ENCODE data around the gene CDC42BPA. TPM values are rescaled to one million over a fixed set of nuclear protein-coding genes. Genes with fewer than 3 reads are reported as not detected.

The CDC42BPA gene
- total and polyA plus RNA-seq, 2 donors (not counting 3 experiments of a cell fraction or from before 2014, with no cell fraction given) = 26.1 to 92.6 TPM

DNA sequence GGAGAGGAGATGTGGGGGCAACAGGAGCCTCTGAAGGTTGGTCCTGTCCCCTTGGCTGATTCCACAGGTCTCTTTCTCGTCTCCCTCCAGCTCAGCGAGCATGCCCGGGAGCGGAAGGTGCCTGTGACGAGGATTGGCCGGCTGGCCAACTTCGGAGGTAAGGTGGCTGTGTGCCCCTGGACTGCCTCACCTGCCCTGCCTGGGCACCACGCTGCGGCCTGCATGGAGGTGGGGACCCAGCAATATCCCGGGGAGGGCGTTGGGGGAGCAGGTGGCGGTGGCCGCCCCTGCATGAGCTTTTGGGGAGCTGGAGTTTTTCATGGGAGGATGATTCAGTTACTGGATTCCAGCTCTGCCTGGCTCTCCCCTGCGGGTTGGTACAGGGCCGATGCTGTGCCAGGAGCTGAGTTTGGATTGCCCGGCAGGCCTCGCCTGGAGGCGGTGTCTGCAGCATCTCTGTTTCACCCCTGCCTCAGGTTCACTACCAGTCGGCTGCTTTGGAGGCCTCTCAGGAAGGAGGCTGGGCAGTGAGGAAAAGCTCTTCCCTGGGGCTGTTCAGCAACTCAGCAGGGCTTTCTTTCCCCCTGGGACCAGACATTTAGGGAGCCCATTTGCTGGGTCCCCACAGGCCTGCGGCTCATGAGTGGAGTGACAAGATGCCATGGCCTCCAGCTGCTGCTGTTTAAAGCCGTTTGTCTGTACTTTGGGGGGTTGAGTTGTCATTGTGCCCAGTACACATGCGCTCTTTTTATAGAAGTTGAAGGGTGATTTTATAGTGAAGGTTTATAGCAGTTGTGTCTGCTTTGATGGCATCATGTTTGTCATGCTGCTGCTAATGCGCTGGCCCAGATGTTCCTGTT, 352.5 kb downstream of the CDC42BPA start:
- Histone ChIP-seq H3K4me3 (replicated peaks in 1 of 3; ENCODE audit: insufficient read depth in 1 of 3, low read depth in 1 of 3, low read length in 3 of 3) (no peak overlapping the region), H3K9ac (replicated peaks; ENCODE audit: extremely low read depth, insufficient read depth, low read length) (no peak overlapping the region), H3K4me2 (ENCODE audit: insufficient read depth, low read length) (no peak overlapping the region), H4K20me1 (replicated peaks; ENCODE audit: control insufficient read depth, extremely low read depth, insufficient read depth, low read length) (no peaks in the 10 kb centered on the region), H2AFZ (ENCODE audit: low read depth, low read length) (no peak overlapping the region), H3K27me3 (ENCODE audit: control insufficient read depth in 2 of 2, insufficient read depth in 2 of 2, low read length in 2 of 2) (no peaks in the 10 kb centered on the region), H3K27ac (ENCODE audit: insufficient read depth, low read depth, low read length) (no peak overlapping the region), H3K9me1 (replicated peaks; ENCODE audit: control insufficient read depth, extremely low read depth, insufficient read depth, low read length) (no peaks in the 10 kb centered on the region), H3K4me1 (ENCODE audit: control insufficient read depth, extremely low read depth, insufficient read depth, low read length) (no peaks in the 10 kb centered on the region), H3K9me3 (replicated peaks; ENCODE audit: control insufficient read depth, insufficient read depth, low read length) (no peaks in the 10 kb centered on the region), H3K79me2 (ENCODE audit: control insufficient read depth, insufficient read depth, low read length) (no peaks in the 10 kb centered on the region), H3K36me3 (ENCODE audit: control insufficient read depth in 2 of 2, extremely low read depth in 1 of 2, insufficient read depth in 2 of 2, low read length in 2 of 2) (no peaks in the 10 kb centered on the region)
- dilution Hi-C loops (cut with MboI; ENCODE audit: extremely low pct_ligation_motif_present, low sequenced_read_pairs) (no loop called here), intact Hi-C loops (cut with micrococcal nuclease) (no loop called here)
- CTCF ChIA-PET = interaction anchor here (1.0 to 1.6 kb wide), 3 partner anchors 15 to 305 kb away, joined by 3 to 7 read pairs (median 4); no protein-coding TSS in a partner anchor
- POLR2A ChIA-PET = no interaction called here
- no peak for TF ChIP-seq POLR2AphosphoS5 (IDR thresholded peaks at IDR 0.05; ENCODE audit: insufficient read depth, low read depth, low read length)
- TF ChIP-seq EZH2 (IDR thresholded peaks at IDR 0.05; ENCODE audit: borderline replicate concordance, low read depth, low read length, severe bottlenecking) = no peak
- TF ChIP-seq MYC (IDR thresholded peaks at IDR 0.05; ENCODE audit: low read depth, low read length) = no peak
- TF ChIP-seq, protein P1, sequence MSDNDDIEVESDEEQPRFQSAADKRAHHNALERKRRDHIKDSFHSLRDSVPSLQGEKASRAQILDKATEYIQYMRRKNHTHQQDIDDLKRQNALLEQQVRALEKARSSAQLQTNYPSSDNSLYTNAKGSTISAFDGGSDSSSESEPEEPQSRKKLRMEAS (IDR thresholded peaks at IDR 0.05; ENCODE audit: insufficient read depth, insufficient read length) = no peak
- FAIRE-seq (no peak), DNase-seq (ENCODE audit: low read depth, low spot score) (no peak)
- no TSS peak for BruUV-seq (replicated peaks)

All from endothelial cell of umbilical vein (primary cell).